HG02973 (cell line): ENCODE data around the gene SRCIN1.
"Not testable (repeated sequence)": the region's sequence is repeated elsewhere in the genome, so short reads cannot be mapped to it uniquely, and the experiment has no call there.

Experiments
- ATAC-seq: cut with Tn5 transposase; IDR thresholded peaks from one replicate; pipeline ENCODE4 v1.9.1; 2021; ENCODE audit warnings: moderate library complexity; ENCODE audit not compliant: unreplicated experiment

SRCIN1 gene

DNA sequence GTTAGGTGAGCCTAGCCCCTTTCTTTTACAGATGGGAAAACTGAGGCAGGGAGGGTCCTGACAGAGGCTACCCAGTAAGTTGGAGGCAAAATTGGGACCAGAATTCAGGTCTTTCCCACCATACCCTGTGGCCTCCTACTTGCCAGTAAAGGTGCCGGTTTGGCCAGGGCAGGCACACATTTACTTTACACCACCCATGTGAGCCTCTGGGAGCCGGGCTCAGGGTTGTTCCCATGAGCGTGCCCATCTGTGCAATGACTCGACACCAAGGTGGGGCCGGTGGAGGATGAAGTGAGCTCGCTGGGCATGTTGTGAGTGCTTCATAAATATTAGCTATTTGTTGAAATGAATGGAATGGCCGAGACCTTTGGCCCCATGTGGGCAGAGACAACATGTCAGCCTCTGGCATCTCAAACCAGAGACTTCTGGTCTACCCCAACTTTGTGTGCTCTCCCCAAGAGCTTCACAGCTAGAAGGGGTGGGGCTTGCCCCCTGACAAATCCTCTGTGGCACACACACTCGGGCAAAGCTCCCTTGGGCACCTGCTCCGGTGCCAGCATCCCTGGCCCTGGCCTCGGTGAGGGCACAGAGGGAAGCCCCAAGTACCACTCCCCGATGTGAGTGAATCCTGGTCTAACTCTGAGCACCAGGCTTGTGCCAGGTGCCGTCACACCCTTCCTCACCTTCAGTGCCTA, 60.1 kb downstream of the SRCIN1 start:
- no peak for ATAC-seq

DNA sequence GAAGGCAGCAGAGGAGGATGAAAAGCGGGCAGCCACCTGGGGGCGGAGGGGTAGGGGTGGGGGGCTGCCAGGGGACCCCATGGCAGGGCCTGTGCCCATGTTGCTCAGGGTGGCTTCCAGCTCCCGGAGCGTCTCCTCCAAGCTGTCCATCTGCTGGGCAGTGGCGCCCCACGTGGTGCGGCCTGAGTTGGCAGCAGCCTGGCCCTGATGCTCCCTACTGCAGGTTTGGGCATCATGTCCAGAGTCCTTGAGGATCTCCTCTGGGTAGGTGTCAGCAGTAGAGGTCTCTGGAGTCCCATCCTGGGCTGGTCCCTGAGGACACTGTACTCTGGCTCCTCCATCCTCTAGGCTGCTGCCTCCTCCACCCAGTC, 60.9 kb downstream of the SRCIN1 start:
- no peak for ATAC-seq

DNA sequence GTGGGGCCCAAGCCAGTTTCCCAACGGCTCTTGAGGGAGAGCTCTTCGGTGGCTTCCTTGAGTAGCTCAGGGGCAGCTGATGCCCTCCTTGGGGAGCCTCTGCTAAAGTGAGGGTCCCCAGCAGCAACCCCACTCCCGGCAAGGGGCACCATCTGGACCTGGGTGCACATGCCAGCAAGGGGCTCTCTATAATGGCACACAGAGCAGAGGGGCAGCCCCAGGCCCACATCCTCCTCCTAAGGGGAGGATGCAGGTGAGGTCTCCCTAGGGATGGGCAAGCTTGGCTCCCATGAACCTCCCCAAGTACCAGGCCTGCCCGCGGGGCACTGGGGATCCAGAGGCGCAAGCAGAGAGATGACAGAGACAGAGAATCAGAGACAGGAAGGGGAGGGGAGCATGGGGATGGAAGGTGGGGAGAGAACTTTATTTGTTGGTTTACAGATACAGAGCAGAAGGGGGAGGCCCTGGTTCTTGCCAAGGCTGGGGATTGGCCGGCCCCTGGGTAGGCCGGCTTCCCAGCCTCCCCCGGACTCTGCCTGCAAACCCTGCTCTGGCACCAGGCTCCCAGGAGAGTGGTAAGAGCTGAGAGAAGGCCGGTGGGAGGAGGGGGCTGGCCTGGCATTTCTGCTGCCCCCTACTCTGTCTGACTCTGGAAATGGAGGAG, 61.4 kb downstream of the SRCIN1 start:
- no peak for ATAC-seq

DNA sequence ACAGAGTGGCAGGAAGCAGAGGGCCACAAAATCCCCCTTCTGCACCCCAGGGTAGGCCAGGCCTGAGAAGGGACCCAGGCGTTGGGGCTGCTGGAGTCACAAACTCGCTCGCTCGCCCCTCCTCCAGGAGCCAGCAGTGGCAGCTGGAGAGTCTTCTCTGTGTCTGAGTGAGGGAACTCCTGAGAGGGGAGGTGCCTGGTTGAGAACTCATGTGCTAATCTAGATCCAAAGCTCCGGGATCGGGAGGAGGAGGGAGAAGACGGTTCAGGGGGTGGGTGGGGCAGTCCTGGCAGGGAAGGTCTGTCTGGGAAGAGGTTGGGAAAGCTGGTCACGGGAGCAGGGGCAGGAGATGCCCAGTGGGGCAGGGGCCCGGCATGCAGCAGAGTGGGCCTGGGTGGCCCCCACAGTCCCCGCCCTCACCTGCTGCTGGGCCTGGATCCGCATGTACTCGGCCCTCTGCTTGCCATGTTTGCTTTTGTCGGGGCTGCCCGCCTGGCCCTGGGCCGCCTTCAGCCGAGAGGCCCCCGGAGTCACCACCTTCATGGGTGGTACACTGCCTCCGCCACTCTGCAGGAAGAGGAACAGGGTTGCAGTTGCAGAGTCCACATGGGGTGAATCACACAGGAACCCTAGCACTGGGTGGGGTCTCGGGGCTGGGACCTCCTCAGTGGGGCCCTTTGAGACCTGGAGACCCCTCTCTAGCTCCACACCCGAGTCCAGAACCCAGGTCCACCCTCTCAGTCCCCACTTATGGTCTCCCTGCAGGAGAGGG, 62.2 kb downstream of the SRCIN1 start:
- no peak for ATAC-seq

DNA sequence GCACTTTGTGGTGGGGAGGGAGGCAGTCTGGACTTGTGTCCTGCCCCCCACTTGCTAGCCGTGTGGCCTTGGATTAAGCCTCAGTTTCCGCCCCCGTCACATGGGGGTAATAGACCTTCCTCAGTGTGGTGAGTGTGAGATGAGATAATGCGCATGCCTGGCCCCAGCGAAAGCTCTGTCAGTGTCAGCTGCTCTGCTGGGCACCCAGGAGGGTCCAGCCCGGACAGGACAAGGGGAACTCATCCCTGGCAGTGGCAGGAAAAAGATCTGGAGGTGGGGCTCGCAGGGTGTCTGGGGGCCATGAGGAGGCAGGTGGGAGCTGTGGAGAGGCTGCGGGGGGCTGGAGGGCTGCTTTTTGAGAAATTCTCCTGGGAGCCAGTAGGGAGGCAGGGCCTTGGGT, 63.5 kb downstream of the SRCIN1 start:
- no peak for ATAC-seq

DNA sequence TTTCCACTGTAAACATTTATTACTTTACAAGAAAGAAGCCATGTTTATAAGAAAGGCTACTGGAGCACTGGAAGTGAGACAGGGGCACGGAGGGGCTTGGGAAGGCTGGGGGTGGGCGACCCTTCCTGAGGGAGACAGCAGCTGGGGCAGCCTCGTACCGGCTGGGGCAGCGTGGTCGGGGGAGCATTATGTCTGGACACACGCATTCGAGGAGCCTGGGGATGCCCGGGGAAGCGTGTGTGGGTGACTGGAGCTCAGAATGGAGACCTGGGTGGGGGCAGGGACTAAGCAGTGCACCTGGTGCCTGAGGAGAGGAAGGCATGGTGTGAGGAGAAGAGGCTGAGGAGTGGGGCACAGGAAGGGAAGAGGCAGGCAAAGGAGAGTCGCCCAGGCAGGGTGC, 64.5 kb downstream of the SRCIN1 start:
- no peak for ATAC-seq

DNA sequence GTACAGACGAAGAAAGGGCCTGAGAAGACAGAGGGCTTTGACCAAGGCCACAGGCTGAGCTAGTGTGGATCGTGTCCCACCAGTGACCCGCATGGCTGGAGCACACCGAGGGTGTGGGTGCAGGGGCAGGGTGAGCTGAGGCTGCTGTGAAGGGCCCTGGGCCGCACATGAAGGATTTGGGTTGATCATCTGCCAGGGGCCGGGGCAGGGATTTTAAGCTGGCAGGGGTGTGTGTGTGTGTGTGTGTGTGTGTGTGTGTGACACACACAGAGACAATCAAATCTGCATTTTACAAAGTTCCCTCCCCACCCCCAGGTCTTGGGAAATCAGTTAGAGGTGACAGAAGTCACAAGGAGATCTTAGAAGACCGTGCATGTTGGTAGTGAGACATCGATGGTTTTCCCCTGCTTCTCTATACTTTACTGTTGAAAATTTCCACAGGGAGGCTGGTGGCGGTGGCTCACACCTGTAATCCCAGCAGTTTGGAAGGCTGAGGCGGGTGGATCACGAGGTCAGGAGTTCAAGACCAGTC, 65.2 kb downstream of the SRCIN1 start:
- ATAC-seq: no peak

DNA sequence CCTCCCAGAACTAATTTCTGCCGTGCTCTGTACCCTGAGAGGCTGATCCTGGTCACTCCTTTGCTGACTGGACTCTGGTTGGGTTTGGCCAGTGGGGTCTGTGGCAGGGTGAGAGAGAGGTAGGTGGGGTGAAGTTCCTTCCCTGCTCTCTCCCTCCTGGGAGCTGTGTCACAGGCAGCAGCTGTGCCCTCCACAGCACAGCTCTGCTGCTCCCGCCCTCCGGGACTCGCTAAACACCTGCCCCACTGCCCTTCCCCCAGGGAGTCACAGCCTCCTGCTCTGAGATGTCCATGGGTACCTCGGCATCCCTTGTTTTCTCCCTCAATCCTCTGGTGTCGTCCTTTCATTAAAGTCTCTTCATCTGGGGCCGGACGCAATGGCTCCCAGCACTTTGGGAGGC, 66.4 kb downstream of the SRCIN1 start:
- ATAC-seq: no peak

DNA sequence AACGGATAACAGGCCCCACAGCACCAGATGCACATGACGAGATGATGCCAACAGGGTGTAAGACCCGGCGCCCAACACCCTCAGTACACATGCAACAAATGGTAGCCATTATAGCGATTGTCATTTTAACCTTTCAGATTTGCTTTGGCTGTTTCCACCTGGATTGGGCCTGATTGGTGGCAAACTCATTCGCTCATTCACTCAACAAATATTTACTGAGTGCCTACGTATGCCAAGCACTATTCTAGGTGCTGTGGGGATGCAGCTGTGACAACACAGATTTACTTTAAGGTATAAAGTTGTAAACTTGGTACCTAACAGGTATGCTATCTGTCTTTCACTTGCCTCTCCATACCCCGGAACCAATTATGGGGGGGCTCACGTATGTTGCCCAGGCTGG, 66.8 kb downstream of the SRCIN1 start:
- ATAC-seq: no peak

DNA sequence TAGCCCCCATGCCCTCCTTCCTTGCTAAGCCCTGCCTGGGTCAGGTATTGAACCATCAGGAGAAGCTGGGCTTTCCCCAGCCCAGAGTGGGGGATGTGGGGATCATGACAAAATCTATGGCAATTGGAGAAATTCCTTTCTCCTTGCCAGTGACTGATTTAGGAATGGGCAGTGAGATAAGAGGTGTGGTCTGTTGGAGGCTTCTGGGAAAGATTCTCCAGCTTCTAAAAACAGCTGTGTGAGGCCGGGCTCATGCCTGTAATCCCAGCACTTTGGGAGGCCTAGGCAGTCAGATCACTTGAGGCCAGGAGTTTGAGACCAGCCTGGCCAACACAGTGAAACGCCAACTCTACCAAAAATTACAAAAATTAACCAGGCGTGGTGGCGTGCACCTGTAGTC, 69.1 kb downstream of the SRCIN1 start:
- ATAC-seq: no peak

DNA sequence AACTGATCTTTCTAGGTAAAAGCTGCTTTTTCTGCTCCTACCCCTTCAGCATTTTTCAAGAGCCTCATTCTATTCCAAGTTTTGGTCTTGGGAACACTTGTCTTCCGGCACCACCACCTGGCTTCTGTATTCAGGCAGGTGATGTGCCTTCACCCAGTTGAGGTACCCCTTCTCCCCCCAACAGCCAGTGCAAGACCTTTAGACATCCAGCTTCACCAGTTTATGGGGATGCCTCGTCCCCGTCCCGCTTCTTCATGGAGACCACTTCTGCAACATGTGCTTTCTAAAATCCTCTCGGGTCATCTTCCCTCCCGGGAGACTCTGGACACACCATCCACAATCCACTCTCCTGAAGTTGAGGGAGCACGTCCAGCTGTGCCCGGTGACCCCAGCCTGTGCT, 69.9 kb downstream of the SRCIN1 start:
- ATAC-seq: no peak

DNA sequence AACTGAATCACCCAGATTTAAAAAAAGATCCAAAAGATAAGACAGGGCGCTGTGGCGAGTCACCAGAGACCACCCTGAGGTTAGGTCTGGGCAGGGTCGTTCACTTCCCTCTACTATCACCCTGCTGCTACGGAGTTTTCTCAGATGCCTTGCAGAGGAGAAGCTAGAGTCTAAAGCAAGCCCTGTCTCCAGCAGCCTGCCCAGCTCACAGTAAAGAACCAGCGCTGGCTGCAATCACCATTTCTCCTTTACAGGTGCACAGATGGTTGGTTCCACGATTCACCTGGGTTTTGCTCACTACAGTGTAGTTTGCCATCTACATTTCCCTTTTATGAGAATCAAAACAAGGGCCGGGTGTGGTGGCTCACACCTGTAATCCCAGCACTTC, 71.3 kb downstream of the SRCIN1 start:
- no peak for ATAC-seq

DNA sequence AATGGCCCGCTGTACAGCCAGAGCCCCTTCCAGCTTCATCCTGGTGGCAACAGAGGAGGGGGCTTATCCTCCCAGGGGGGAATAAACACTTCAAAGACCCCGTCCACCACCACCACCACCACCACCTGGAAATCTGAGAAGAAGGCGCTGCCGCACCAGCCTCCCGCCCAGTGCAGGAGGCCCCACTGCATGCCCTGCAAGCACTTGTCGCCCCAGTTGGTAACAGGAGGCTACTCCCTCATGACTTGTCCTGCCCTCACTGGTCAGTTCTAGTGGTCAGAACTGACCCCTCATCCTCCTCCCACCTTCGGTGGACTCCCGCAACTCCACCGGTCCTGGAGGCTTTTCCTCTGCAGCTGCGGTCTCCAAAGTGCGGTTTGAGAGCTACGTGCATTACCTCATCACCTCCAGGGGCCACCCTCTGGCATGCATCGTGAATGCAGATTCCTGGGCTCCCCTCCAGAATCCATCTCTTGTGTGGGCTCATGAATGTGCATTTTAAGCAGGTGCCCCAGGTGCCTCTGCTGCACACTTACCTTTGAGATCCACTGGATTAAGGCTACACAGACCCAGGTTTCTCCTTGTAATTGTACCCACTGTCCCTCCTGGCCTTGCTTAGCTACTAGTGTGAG, 71.8 kb downstream of the SRCIN1 start:
- ATAC-seq: no peak

DNA sequence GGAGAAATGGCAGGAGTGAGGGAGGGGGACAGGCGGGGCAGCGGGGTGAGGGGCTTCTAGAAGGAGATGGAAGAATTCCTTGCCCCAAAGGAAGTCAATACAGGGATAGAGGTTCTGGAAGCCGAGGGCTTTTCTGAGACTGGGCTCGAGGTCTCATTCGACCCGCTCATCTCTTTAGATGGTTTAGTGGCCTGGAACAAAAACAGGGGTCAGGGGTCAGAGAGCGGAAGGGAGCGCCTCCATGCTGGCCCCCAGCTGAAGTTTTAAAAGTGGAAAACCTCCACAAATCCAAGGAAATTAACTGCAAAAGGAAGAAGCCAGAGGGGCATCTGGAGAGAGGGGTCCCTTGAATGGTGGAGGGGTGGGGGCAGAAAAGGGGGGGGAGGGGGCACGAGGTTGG, 72.5 kb downstream of the SRCIN1 start:
- no peak for ATAC-seq

DNA sequence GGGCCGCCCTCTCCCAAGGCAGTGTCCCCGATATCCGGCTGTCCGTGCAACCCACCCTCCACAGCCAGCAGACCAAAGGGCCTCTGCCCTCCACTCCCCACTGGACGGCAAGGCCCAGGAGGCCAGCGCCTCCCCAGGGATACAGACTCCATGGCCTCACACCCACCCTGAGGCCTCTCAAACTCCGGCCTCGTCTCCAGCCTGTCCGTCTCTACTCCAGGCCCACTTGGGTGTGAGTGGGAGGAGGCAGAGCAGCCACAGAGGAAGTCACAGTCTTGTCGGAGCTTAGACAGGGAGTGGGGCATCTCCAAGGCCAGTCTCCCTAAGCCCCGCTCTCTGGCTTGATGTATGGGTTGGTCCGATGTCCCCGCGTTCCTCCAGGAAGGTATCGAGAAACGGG, 73.3 kb downstream of the SRCIN1 start:
- no peak for ATAC-seq

DNA sequence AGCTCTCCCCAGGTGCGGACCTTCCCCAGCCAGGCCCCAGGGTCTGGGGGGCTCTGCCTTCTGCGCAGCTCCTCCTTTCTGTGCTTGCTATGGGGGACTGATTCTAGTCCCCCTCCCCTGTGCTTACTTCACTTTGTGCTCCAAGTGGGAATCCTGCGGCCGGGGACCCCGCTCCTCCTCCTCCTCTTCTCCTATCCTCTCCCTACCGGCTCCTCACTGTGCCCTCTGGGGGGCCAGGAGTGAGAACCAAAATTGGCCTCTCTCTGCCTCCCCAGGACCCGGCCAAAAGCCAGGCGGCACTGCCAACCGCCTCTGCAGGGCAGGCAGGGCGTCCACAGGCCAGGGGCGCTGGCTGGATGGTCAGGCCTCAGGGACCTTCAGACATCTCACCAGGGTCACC, 74.0 kb downstream of the SRCIN1 start:
- ATAC-seq: not testable (repeated sequence)

DNA sequence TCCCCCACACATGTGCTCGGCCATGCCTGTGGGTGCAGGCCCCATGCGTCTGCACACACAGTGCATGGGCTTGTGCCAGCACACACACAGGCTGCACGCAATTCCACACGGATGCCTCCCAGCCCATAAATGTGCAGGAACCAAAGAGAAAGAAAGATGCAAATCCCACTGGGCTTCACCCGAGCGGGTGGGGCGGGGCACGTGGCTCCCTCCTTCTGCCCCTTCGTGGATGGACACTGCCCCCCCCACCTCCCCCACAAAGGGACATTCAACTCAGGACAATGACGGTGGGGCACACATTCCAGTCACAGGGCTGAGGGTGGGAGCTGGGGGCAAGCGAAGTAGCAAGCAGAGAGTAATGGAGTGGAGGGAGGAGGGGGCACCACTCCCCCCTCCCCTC, 74.9 kb downstream of the SRCIN1 start:
- not testable (repeated sequence) for ATAC-seq

DNA sequence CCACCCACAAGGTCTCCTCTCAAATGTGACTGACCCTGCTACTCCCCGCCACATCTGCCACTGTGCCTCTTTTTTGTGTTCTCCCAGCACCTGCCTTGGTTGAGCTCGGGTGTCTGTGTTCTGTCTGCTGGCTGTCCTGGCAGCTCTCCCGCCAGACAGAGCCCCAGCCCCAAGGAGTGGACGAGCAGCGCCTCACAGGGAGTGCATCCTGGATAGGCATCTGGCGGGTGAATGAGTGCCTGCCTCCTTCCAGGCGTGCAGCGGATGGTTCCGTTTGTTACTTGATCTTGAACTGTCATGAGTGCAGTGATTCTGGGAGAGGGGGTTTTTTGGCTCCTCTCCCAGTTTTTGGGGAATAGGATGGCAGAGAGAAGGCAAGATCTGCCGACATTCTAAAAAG, 77.6 kb downstream of the SRCIN1 start:
- ATAC-seq: not testable (repeated sequence)

DNA sequence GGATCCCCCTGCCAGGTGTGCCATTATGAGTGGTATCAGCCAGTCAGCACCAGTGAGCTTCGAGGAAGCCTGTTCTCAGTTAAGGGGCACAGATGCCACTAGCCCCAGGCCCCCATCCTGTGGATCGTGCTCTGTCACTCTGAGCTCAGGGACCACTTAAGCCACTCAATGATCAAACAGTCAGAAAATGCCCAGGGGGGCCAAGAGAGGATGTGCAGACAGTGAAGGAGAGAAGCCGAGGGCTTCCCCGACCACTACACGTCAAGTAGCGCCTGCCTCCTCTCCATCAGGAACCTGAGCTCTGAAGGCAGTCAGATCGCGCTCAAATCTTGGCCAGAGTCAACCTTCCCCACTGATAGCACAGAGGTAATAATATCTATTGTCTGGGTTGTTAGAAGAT, 79.2 kb downstream of the SRCIN1 start:
- ATAC-seq: not testable (repeated sequence)

DNA sequence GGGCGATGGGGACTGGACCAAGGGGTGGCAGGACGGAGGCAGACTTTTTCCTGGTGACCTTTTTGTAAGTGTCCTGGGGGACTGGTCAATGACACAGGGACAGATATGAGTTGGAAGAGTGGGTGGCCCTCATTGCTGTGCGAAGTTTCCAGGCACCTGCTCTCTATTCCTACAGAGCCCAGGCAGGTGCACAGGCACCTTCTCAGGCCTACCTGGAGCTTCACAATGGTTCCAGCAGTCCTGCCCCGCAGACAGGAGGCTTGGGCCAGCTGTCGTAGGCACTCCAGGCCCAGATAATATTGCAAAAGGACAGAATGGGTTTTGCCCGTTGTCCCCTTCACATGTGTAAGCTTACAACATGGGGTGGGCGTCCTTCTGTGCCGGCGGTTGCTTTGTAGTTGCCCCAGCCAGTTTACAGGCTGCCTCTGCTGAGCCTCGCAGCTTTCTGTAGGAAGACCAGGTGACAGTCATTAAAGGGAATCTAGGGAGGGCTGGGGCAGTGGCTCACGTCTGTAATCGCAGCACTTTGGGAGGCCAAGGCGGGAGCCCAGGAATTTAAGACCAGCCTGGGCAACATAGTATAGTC, 93.2 kb downstream of the SRCIN1 start:
- ATAC-seq: no peak
